Stimulated activated CD4-positive, alpha-beta T cell treated with anti-CD3 and anti-CD28 coated beads, TNF-alpha, amount 100 ng/mL, for 24 hours (primary cell): Measurements from ENCODE around the gene TRPV3.
"Not testable (repeated sequence)": the region's sequence is repeated elsewhere in the genome, so short reads cannot be mapped to it uniquely, and the experiment has no call there.

Experiments
- DNase-seq, 3 experiments: peaks; one replicate each; pipeline ENCODE4 v3.0.0-alpha.2; 2020; ENCODE audit warnings: low read depth in 3 of 3

Gene TRPV3

GRCh38 chr17:3524024-3524423 lies 33.6 kb downstream of the TRPV3 start:
- DNase-seq: no peak

GRCh38 chr17:3519472-3519871 lies 38.1 kb downstream of the TRPV3 start:
- DNase-seq: not testable (repeated sequence)

DNA sequence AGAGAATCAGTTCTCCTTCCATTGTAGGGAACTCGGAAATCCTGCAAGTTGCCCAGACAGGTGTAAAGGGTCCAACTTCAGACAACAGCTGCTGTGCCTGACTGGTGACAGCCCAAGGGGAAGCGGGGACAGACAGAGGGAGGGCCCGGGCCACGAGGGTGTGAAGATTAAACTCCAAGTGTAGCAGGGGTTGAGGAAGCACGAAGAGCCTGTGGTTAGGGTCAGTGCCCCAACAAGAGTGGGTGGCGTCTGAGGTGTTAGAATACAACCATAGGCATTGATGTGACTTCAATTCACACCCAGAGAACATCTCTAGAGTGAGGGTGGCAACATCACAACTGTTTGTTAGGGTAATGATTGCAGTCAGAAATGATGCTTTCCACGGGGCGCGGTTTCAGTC lies 42.7 kb downstream of the TRPV3 start:
- DNase-seq: no peak

- not testable (repeated sequence) for DNase-seq
Measured at GRCh38 chr17:3514167-3514566, 43.4 kb downstream of the TRPV3 start.

DNA sequence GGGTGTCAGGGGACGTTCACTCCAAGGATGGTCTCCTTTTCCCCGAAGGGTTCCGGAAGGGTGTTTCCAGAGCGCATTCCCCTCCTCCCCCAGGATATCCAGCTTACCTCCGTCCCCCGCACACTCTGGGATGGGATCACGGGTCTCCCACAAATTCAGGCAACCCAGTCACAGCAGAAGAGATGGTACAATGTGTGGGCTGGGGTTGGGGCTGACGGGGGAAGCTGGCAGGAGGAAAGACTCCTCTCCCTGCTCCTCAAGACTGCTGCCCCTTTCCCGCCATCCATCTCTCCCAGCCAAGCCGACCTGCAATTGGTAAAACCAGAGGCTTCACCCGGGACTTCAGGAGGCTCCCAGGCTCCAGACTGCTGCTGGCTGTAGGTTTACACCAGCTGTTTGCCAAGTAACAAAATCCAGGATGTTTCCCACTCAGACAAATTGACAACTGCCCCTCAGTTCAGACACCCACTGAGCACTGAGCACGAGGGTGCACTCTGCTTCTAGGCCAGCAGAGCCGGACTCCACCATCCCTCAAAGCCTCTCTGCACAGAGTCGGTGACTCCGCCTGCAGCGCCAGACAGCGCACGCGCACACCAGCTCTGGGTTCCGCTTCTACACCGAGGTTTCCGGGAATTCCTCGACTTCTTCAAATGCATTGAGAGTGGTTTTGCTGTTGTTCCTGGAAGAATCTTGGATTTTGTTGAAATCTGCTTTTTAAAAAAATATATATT lies 44.1 kb downstream of the TRPV3 start:
- no peak for DNase-seq

DNA sequence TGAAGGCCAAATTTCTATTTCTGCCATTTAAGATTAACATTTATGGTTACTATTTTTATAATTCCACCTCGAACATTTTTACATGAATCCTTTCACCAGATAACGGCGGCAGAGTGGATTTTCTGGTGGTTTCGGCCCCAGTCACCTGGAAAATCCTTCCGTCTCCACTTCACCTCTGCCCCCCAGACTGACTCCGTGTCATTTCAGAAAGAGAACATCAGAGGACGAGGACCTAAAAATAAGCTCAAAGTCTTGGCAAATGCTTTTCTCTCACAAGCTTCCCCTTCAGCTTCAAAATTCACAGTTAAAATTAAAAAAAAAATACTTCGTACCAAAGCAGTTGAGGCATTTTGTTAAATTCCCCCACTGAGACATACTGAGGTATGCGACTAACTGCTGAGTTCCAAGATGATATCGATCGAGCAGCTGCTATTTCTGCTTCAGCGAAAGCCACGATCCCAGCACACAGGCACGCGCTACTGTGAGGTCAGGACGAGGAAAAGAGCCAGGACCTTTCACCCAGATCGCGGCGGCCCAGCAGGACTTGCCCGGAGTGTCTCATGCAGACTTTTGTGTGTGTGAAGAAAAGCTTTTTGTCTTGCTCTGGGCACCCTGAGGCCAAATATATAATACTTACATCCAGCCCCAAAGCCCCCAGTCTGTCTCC lies 45.0 kb downstream of the TRPV3 start:
- DNase-seq: no peak

- no peak for DNase-seq
Measured at GRCh38 chr17:3511852-3512504, 45.6 kb downstream of the TRPV3 start.

GRCh38 chr17:3510090-3510489 lies 47.5 kb downstream of the TRPV3 start:
- no peak for DNase-seq

- DNase-seq: no peak
Measured at GRCh38 chr17:3507869-3508268, 49.7 kb downstream of the TRPV3 start.

DNA sequence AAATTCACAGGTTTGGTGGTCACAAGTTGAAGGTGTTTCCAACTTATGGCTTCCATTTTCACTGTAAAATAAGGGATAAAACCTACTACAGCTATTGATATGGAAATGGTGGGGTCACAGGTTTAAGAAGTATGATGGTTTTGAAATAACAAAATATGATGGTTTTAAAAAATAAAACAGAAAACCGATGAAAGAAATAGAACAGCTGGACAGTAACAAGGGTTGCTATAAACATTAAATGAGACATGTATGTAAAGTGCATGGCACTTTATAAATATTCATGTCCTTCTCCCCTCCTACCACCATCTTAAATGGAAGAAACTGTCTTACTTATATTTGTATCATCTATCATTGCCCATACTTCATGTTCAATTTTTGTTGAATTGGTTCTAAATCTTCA lies 50.5 kb downstream of the TRPV3 start:
- no peak for DNase-seq

- DNase-seq: no peak
Measured at GRCh38 chr17:3506054-3506453, 51.6 kb downstream of the TRPV3 start.

- no peak for DNase-seq
Measured at GRCh38 chr17:3505008-3505407, 52.6 kb downstream of the TRPV3 start.

GRCh38 chr17:3503285-3503684 lies 54.3 kb downstream of the TRPV3 start:
- DNase-seq: no peak

DNA sequence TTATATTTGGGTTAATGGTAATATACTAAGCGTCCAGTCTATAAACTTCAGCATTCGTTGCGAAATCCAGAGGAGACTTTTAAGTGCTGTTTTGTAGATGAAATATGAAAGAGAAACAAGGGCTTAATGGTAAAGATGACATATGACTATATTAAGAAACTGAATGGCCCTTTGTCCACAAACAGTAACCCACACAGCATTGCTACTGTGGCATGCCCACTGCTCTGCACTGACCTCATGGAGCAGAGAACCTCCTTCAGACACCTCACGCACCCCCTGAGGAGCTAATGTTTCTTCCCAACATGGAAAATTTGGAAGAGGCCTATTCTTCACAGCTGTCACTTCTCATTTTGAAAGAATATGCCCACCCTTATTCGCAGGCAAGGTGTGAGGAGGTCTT lies 55.1 kb downstream of the TRPV3 start:
- DNase-seq: no peak

- DNase-seq: no peak
Measured at GRCh38 chr17:3501344-3501743, 56.3 kb downstream of the TRPV3 start.

- no peak for DNase-seq
Measured at GRCh38 chr17:3497101-3497500, 60.5 kb downstream of the TRPV3 start.

GRCh38 chr17:3485481-3486068 lies 72.0 kb downstream of the TRPV3 start:
- DNase-seq: no peak

- DNase-seq: no peak
Measured at GRCh38 chr17:3482852-3483251, 74.8 kb downstream of the TRPV3 start.

- no peak for DNase-seq
Measured at GRCh38 chr17:3479988-3480387, 77.6 kb downstream of the TRPV3 start.

DNA sequence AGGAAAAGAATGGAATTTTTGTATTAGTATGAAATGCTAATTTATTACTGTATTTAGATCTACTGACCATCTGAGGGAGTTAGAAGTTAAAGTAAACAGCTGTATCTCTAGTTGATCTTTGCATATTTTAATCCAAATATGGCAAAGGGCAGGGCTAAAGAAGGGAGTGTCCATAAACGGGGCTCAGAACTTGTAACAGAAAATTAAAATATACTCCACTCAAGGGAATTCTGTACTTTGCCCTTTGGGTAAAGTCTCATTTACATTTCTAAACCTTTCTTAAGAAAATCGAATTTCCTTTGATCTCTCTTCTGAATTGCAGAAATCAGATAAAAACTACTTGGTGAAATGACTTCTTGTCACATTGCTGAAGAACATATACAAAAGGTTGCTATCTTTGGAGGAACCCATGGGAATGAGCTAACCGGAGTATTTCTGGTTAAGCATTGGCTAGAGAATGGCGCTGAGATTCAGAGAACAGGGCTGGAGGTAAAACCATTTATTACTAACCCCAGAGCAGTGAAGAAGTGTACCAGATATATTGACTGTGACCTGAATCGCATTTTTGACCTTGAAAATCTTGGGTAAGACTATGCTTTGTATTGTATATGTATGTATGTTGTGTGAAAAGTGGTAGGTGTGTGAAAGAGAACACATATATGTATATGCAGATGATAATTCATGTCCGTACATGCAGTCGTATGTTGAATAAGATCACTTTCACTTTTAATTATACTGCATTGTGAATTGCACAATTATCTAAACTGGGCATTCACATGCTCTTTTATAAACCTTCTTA lies 81.6 kb downstream of the TRPV3 start, which contains the start of gene ASPA:
Gene ASPA, plus strand, starts transcription at position 186 of the 799 bp plus-strand sequence. Its CDS starts 163 bp downstream, at position 349.
- no peak for DNase-seq

GRCh38 chr17:3475251-3475685 lies 82.3 kb downstream of the TRPV3 start:
- no peak for DNase-seq

- DNase-seq: no peak
Measured at GRCh38 chr17:3474212-3474611, 83.4 kb downstream of the TRPV3 start.
